Activated CD4-positive, CD25-positive, alpha-beta regulatory T cell treated with anti-CD3 and anti-CD28 coated beads, Interleukin-2, amount 50 U/mL, for 16 hours (primary cell): ENCODE results near the gene MARCHF10.

Experiments
- DNase-seq: peaks from one replicate; pipeline ENCODE4 v3.0.0-alpha.2; 2020; ENCODE audit warnings: low read depth, low spot score

Gene MARCHF10

GRCh38 chr17:62821189-62822079 is 13.3 kb upstream of the MARCHF10 start:
- DNase-seq: no peak

GRCh38 chr17:62819511-62820221 is 11.6 kb upstream of the MARCHF10 start:
- no peak for DNase-seq

GRCh38 chr17:62818526-62818925 is 10.4 kb upstream of the MARCHF10 start:
- DNase-seq: no peak

- DNase-seq: no peak
These were observed 8.2 kb upstream of the MARCHF10 start for GRCh38 chr17:62816282-62816839.

- no peak for DNase-seq
These were observed 1.5 kb upstream of the MARCHF10 start for GRCh38 chr17:62809656-62810055.

GRCh38 chr17:62808576-62808970 is 459 bp upstream of the MARCHF10 start:
- no peak for DNase-seq

- no peak for DNase-seq
These were observed 2.9 kb downstream of the MARCHF10 start for GRCh38 chr17:62805234-62805633.

- DNase-seq: no peak
These were observed 3.3 kb downstream of the MARCHF10 start for GRCh38 chr17:62804822-62805221.

- DNase-seq: no peak
These were observed 4.1 kb downstream of the MARCHF10 start for GRCh38 chr17:62804025-62804424.

- no peak for DNase-seq
These were observed 5.4 kb downstream of the MARCHF10 start for GRCh38 chr17:62802561-62803205.

GRCh38 chr17:62801553-62802114 is 6.5 kb downstream of the MARCHF10 start:
- DNase-seq: no peak

GRCh38 chr17:62800585-62800984 is 7.5 kb downstream of the MARCHF10 start:
- no peak for DNase-seq

- DNase-seq: no peak
These were observed 10.2 kb downstream of the MARCHF10 start for GRCh38 chr17:62797959-62798358.

GRCh38 chr17:62796291-62796690 is 11.8 kb downstream of the MARCHF10 start:
- no peak for DNase-seq

- DNase-seq: no peak
These were observed 13.5 kb downstream of the MARCHF10 start for GRCh38 chr17:62794666-62794971.

- DNase-seq: no peak
These were observed 14.0 kb downstream of the MARCHF10 start for GRCh38 chr17:62793919-62794665.

- no peak for DNase-seq
These were observed 15.7 kb downstream of the MARCHF10 start for GRCh38 chr17:62792447-62792800.

GRCh38 chr17:62791767-62792446 is 16.2 kb downstream of the MARCHF10 start:
- DNase-seq: no peak

- no peak for DNase-seq
These were observed 16.8 kb downstream of the MARCHF10 start for GRCh38 chr17:62791235-62791734.

GRCh38 chr17:62790564-62790986 is 17.5 kb downstream of the MARCHF10 start:
- DNase-seq: no peak
